Measurements from ENCODE around the gene COG2.
"Not testable (repeated sequence)": the region's sequence is repeated elsewhere in the genome, so short reads cannot be mapped to it uniquely, and the experiment has no call there.

The COG2 gene

DNA sequence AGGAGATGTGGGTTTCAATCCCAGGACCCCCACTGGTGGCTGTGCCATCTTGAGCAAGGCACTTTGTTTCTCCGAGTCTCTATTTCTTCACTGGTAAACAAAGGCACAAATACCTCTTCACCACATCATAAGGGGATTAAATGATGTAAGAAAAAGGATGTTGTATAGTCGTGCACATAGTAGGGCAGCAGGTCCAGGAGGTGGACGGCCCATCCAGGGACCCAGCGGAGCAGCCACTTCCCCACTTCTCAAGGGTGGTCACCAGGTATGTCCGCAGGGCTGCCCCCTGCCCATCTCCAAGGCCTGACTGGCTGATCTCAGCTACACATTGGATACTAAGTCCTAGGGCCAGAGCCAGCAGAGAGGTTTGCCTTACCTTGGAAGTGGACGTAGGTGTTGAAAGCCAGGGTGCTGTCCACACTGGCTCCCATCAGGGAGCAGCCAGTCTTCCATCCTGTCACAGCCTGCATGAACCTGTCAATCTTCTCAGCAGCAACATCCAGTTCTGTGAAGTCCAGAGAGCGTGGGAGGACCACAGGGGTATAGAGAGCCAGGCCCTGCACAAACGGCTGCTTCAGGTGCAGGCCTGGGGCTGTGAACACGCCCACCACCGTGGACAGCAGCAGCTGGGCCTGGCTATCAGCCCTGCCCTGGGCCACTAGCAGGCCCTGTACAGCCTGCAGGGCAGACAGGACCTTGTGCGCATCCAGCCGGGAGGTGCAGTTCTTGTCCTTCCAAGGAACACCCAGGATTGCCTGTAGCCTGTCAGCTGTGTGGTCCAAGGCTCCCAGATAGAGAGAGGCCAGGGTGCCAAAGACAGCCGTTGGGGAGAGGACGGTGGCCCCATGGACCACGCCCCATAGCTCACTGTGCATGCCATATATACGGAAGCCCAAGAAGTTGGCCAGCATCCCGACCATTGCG, 67.6 kb downstream of the COG2 start:
- peaks cover 0 to 16% of the 10 kb centered on the region in 2 donors for H3K4me1 ChIP-seq (ENCODE audit: control insufficient read depth in 1 of 2, insufficient read depth in 2 of 2, low read length in 2 of 2)
- no peak overlapping the region for H3K4me3 ChIP-seq (ENCODE audit: low read depth in 1 of 2, low read length in 2 of 2)
- H3K9me3 ChIP-seq (ENCODE audit: control insufficient read depth in 1 of 2, low read length in 2 of 2), result no peaks in the 10 kb centered on the region
- no peaks in the 10 kb centered on the region for H3K27me3 ChIP-seq (ENCODE audit: low read depth, low read length)
- H3K27ac ChIP-seq (ENCODE audit: low read length), result no peak overlapping the region
- H3K36me3 ChIP-seq (ENCODE audit: control insufficient read depth in 1 of 2, insufficient read depth in 2 of 2, low read length in 2 of 2), result no peaks in the 10 kb centered on the region

DNA sequence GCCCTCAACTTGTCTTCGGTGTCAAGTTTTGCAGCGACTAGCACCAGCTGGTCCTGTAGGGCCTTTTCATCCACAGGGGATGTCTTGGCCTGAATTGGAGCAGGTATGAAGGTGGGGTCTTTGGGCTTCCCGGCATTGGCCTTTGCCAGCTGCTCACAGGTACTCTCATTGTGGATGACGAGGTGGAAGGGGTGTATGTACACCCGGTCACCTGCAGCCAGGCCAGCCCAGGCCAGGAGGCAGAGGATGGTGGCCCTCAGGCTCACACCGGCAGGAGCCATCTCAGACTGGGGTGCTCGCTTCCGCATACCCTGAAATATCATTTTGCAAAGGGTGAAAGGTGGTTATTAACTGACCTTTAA, 68.2 kb downstream of the COG2 start:
- H3K27me3 ChIP-seq (ENCODE audit: low read depth, low read length), result no peaks in the 10 kb centered on the region
- peaks cover 0 to 16% of the 10 kb centered on the region in 2 donors for H3K4me1 ChIP-seq (ENCODE audit: control insufficient read depth in 1 of 2, insufficient read depth in 2 of 2, low read length in 2 of 2)

DNA sequence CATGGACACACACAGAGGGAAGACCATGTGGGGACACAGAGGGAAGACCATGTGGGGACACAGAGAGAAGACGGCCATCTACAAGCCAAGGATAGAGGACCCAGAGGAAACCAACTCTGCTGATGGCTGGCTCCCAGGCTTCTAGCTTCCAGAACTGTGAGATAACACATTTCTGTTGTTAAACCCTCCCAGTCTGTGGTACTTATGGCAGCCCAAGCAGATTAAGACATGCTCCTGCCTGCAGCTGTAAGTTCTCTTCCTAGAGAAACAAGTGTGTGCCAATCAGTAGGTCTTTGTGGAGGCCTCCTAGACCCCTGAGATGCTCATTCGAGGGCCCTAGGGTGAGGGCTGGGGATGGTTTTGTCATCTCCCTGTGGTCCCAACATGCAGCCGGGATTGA, 69.0 kb downstream of the COG2 start:
- Histone ChIP-seq H3K27ac (ENCODE audit: low read length) (no peak overlapping the region), H3K36me3 (ENCODE audit: control insufficient read depth in 1 of 2, insufficient read depth in 2 of 2, low read length in 2 of 2) (no peaks in the 10 kb centered on the region), H3K9me3 (ENCODE audit: control insufficient read depth in 1 of 2, low read length in 2 of 2) (no peaks in the 10 kb centered on the region), H3K27me3 (ENCODE audit: low read depth, low read length) (no peaks in the 10 kb centered on the region), H3K4me3 (ENCODE audit: low read depth in 1 of 2, low read length in 2 of 2) (no peak overlapping the region), H3K4me1 (ENCODE audit: control insufficient read depth in 1 of 2, insufficient read depth in 2 of 2, low read length in 2 of 2) (peaks cover 0 to 16% of the 10 kb centered on the region in 2 donors)

More for the DNA sequence above, 68.2 kb downstream of the COG2 start:
- no peaks in the 10 kb centered on the region for H3K9me3 ChIP-seq (ENCODE audit: control insufficient read depth in 1 of 2, low read length in 2 of 2)
- H3K36me3 ChIP-seq (ENCODE audit: control insufficient read depth in 1 of 2, insufficient read depth in 2 of 2, low read length in 2 of 2), result no peaks in the 10 kb centered on the region
- H3K4me3 ChIP-seq (ENCODE audit: low read depth in 1 of 2, low read length in 2 of 2), result no peak overlapping the region
- H3K27ac ChIP-seq (ENCODE audit: low read length), result no peak overlapping the region

DNA sequence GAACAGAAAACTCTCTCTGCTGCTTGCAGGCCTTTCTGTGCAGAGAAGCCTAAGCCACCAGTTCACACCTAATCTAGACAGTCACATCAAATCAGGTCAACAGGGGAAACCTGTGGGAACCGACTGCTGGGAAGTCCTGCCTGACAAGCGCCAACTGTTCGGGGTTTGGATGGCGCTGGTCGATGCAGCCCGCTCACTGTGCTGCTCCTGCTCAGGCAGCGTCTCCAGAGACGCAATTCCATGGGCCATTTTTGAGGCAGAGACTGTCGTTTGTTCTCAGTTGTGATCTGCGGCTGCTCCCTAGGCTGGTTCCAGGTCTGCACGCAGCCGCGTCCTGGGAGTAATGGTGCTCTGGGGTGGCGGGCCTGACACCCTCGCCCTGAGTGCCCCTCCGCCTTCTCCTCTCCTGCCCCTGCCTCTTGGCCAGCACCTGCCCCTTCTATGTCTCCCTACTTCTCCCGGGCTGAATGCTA, 70.2 kb downstream of the COG2 start:
- Histone ChIP-seq H3K36me3 (ENCODE audit: control insufficient read depth in 1 of 2, insufficient read depth in 2 of 2, low read length in 2 of 2) (no peaks in the 10 kb centered on the region), H3K4me1 (ENCODE audit: control insufficient read depth in 1 of 2, insufficient read depth in 2 of 2, low read length in 2 of 2) (peaks cover 0 to 16% of the 10 kb centered on the region in 2 donors), H3K9me3 (ENCODE audit: control insufficient read depth in 1 of 2, low read length in 2 of 2) (no peaks in the 10 kb centered on the region), H3K27me3 (ENCODE audit: low read depth, low read length) (no peaks in the 10 kb centered on the region), H3K27ac (ENCODE audit: low read length) (no peak overlapping the region), H3K4me3 (ENCODE audit: low read depth in 1 of 2, low read length in 2 of 2) (no peak overlapping the region)

DNA sequence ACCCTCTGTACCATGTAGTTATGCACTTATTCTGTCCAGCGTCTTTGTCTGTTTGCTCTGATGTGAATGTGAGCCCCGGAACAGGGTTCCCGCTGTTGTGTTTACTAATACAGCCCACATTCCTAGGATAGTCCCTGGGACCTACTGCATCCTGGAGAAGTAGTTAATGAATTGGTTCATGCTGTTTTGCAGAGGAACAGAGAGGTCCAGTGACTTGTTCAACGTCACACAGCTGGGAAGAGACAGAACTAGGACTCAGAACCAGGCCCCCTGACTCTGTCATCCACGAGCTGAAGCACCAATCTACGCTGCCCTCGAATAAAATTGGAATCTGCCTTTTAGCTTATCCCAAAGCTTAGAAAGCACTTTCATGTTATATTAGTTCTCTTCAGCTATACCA, 70.9 kb downstream of the COG2 start:
- Histone ChIP-seq H3K36me3 (ENCODE audit: control insufficient read depth in 1 of 2, insufficient read depth in 2 of 2, low read length in 2 of 2) (no peaks in the 10 kb centered on the region), H3K27me3 (ENCODE audit: low read depth, low read length) (no peaks in the 10 kb centered on the region), H3K4me1 (ENCODE audit: control insufficient read depth in 1 of 2, insufficient read depth in 2 of 2, low read length in 2 of 2) (peaks cover 0 to 16% of the 10 kb centered on the region in 2 donors), H3K4me3 (ENCODE audit: low read depth in 1 of 2, low read length in 2 of 2) (no peak overlapping the region), H3K27ac (ENCODE audit: low read length) (no peak overlapping the region), H3K9me3 (ENCODE audit: control insufficient read depth in 1 of 2, low read length in 2 of 2) (no peaks in the 10 kb centered on the region)

DNA sequence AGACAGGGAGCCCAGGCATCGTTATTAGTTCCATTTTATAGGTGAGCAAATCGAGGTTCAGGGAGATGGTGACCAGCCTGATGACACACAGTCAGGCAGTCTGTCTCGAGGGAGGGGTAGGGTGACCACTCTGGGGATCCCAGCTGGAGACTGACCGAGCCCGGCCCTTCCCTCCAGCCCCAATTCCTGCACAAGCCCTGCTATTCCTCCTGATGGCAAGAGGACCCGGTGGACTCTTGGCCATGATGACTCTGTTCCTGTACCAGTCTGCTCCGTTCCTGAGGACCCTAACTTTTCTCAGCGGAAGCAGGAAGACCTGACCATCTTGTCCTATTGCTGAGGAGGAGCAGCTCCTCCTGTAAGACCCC, 71.2 kb downstream of the COG2 start:
- Histone ChIP-seq H3K9me3 (ENCODE audit: control insufficient read depth in 1 of 2, low read length in 2 of 2) (no peaks in the 10 kb centered on the region), H3K4me3 (ENCODE audit: low read depth in 1 of 2, low read length in 2 of 2) (peak overlapping the region in 1 of 2 donors; percentile 48), H3K27ac (ENCODE audit: low read length) (no peak overlapping the region), H3K27me3 (ENCODE audit: low read depth, low read length) (no peaks in the 10 kb centered on the region), H3K36me3 (ENCODE audit: control insufficient read depth in 1 of 2, insufficient read depth in 2 of 2, low read length in 2 of 2) (no peaks in the 10 kb centered on the region), H3K4me1 (ENCODE audit: control insufficient read depth in 1 of 2, insufficient read depth in 2 of 2, low read length in 2 of 2) (peaks cover 0 to 16% of the 10 kb centered on the region in 2 donors)

DNA sequence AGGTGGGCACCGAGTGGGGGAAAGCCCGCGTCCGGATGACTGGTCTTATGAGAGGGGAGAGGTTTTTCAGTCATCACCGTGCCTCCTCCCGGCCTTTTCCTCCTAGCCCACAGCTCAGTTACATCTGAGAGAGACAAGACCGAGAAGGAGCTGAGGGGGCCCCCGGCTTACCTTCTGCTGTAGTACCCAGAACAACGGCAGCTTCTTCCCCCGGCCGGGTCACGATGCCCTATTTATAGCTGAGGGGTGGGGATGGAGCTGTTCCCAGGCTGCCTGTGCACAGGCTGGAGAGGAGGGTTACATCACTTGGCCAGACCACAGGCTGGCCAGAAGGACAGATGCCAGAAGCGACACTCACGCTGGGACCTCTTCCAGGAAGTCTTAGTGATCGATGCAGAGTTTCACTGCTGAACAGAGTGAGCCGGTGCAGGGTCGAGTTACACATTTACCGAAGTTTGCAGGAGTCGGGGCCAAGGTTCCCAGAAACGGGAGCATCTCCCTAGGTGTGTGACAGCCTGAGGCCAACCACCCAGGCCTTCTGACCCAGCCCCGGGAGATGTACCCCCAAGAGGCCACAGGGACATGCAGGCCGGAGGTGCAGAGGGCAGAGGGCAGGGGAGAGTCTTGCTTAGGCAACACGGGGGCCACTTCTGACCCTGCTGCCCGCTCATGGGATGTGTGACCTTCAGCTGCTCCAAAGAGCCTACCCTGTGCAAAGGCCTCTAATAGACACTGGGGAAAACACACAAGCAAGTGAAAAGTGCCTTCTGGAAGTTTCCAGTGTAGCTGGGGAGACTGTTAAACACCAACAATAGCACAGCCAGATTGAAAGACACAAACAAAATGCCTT, 71.9 kb downstream of the COG2 start, which contains the start of gene AGT:
Gene AGT, minus strand, starts transcription at position 208 of the 850 bp plus-strand sequence. CDS start 3,299 bp downstream, outside the sequence.
- peak within 1 kb of the TSS; percentile 26 to 48 for H3K4me3 ChIP-seq (ENCODE audit: low read depth in 1 of 2, low read length in 2 of 2)
- H3K27ac ChIP-seq (ENCODE audit: low read length), result no peak within 1 kb of the TSS
- H3K27me3 ChIP-seq (ENCODE audit: low read depth, low read length), result no peaks in the 10 kb centered on the region
- peaks cover 0 to 16% of the 10 kb centered on the region in 2 donors for H3K4me1 ChIP-seq (ENCODE audit: control insufficient read depth in 1 of 2, insufficient read depth in 2 of 2, low read length in 2 of 2)
- H3K9me3 ChIP-seq (ENCODE audit: control insufficient read depth in 1 of 2, low read length in 2 of 2), result no peaks in the 10 kb centered on the region
- no peaks in the 10 kb centered on the region for H3K36me3 ChIP-seq (ENCODE audit: control insufficient read depth in 1 of 2, insufficient read depth in 2 of 2, low read length in 2 of 2)

DNA sequence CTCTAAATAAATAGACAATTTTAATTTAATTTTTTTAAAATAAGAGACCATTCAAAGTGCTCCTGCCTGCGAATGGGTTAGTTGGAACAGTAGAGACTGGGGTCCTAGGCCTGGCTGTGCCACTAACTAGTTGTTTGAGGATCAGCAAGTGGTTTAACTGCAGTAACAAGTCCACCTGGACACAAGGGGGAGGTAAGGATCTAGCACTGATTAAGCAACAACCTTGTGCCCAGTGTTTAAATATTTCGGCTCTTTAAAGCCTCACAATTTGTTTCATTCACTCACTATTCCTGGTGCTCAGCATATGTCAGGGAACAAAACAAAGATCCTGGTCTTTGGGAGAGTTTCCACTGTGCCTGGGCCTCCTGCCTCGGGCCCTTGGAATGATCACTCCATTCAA, 73.2 kb downstream of the COG2 start:
- H3K36me3 ChIP-seq (ENCODE audit: control insufficient read depth in 1 of 2, insufficient read depth in 2 of 2, low read length in 2 of 2), result no peaks in the 10 kb centered on the region
- no peak overlapping the region for H3K27ac ChIP-seq (ENCODE audit: low read length)
- H3K27me3 ChIP-seq (ENCODE audit: low read depth, low read length), result no peaks in the 10 kb centered on the region
- H3K4me1 ChIP-seq (ENCODE audit: control insufficient read depth in 1 of 2, insufficient read depth in 2 of 2, low read length in 2 of 2), result peaks cover 0 to 16% of the 10 kb centered on the region in 2 donors
- no peaks in the 10 kb centered on the region for H3K9me3 ChIP-seq (ENCODE audit: control insufficient read depth in 1 of 2, low read length in 2 of 2)
- no peak overlapping the region for H3K4me3 ChIP-seq (ENCODE audit: low read depth in 1 of 2, low read length in 2 of 2)

DNA sequence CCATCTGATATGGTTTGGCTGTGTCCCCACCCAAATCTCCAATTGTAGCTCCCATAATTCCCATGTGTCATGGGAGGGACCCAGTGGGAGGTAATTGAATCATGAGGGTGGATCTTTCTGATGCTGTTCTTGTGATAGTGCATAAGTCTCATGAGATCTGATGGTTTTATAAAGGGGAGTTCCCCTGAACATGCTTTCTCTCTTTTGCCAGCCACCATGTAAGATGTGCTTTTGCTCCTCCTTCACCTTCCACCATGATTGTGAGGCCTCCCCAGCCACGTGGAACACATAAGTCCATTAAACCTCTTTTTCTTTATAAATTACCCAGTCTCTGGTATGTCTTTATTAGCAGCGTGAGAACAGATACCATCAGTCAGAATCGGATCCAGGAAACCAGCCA, 74.2 kb downstream of the COG2 start:
- peaks cover 0 to 16% of the 10 kb centered on the region in 2 donors for H3K4me1 ChIP-seq (ENCODE audit: control insufficient read depth in 1 of 2, insufficient read depth in 2 of 2, low read length in 2 of 2)
- not testable (repeated sequence) for H3K27me3 ChIP-seq (ENCODE audit: low read depth, low read length); H3K4me3 ChIP-seq (ENCODE audit: low read depth in 1 of 2, low read length in 2 of 2); H3K27ac ChIP-seq (ENCODE audit: low read length); H3K9me3 ChIP-seq (ENCODE audit: control insufficient read depth in 1 of 2, low read length in 2 of 2); H3K36me3 ChIP-seq (ENCODE audit: control insufficient read depth in 1 of 2, insufficient read depth in 2 of 2, low read length in 2 of 2)

DNA sequence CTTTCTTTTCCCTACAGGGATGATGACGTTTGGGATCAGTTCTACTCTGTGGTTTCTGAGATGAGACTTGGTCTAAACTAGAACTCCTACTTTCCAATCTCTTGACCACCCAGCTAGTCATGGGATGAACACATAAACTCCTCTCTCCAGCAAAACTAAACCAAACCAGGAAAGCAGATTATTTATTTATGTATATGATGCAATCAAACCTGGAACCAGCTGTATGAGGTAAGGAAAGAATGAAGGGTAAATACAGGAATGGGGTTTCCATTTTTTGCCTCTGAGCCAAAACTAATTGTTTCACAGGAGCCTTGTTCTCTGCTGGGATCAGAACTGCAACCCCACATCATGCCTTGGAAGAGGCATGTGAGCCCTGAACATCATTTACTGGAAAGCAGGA, 75.0 kb downstream of the COG2 start:
- Histone ChIP-seq H3K9me3 (ENCODE audit: control insufficient read depth in 1 of 2, low read length in 2 of 2) (no peaks in the 10 kb centered on the region), H3K27ac (ENCODE audit: low read length) (no peak overlapping the region), H3K36me3 (ENCODE audit: control insufficient read depth in 1 of 2, insufficient read depth in 2 of 2, low read length in 2 of 2) (no peaks in the 10 kb centered on the region), H3K4me1 (ENCODE audit: control insufficient read depth in 1 of 2, insufficient read depth in 2 of 2, low read length in 2 of 2) (peaks cover 0 to 16% of the 10 kb centered on the region in 2 donors), H3K4me3 (ENCODE audit: low read depth in 1 of 2, low read length in 2 of 2) (no peak overlapping the region), H3K27me3 (ENCODE audit: low read depth, low read length) (no peaks in the 10 kb centered on the region)

DNA sequence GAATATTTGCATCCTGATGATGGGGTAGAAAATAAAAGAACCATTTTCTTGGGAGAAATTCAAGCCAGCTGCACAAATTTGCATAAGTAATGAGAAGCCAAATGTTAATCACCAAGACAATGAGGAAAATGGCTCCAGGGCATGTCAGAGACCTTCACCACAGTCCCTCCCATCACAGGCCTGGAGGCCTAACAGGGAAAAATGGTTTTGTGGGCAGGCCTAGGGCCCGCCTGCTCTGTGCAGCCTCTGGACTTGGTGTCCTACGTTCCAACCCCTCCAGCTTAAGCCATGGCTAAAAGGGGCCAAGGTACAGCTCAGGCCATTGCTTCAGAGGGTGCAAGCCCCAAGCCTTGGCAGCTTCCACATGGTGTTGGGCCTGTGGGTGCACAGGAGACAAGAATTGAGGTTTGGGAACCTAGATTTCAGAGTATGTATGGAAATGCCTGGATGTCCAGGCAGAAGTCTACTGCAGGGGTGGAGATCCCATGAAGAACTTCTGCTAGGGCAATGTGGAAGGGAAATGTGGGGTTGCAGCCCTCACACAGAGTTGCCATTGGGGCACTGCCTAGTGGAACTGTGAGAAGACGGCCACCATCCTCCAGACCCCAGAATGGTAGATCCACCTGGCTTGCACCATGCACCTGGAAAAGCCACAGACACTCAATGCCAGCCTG, 79.7 kb downstream of the COG2 start:
- H3K27me3 ChIP-seq (ENCODE audit: low read depth, low read length); H3K9me3 ChIP-seq (ENCODE audit: control insufficient read depth in 1 of 2, low read length in 2 of 2); H3K36me3 ChIP-seq (ENCODE audit: control insufficient read depth in 1 of 2, insufficient read depth in 2 of 2, low read length in 2 of 2); H3K4me1 ChIP-seq (ENCODE audit: control insufficient read depth in 1 of 2, insufficient read depth in 2 of 2, low read length in 2 of 2); H3K4me3 ChIP-seq (ENCODE audit: low read depth in 1 of 2, low read length in 2 of 2); H3K27ac ChIP-seq (ENCODE audit: low read length): not testable (repeated sequence)

Measured in muscle layer of duodenum (tissue), 2 donors.